AG04449 (cell line): ENCODE data around the gene CFI.

Experiments
- CTCF ChIA-PET: fragments of 350-600 bp; formaldehyde crosslinking; extraction: SDS; loops from one replicate; lab custom pipeline; 2021; ENCODE audit warnings: antibody characterized with exemption; lab: Yijun Ruan, JAX
- POLR2A ChIA-PET: fragments of 400-600, 350-600 bp; formaldehyde crosslinking; extraction: SDS; loops from one replicate; lab custom pipeline; 2020; ENCODE audit warnings: antibody characterized with exemption, inconsistent platforms; lab: Yijun Ruan, JAX
- DNase-seq: peaks from one replicate; pipeline ENCODE4 v3.0.0-alpha.2; 2010; ENCODE audit warnings: low read depth, low spot score
- H3K4me3 ChIP-seq: 2 replicates; pipeline ENCODE4 v1.5.1; 2011; ENCODE audit warnings: low read depth, mild to moderate bottlenecking, control low read depth, low read length
- CTCF ChIP-seq: IDR thresholded peaks from one replicate; pipeline ENCODE4 v1.5.1; 2011; ENCODE audit warnings: mild to moderate bottlenecking, moderate library complexity, low read length, control low read depth, inconsistent platforms; ENCODE audit not compliant: insufficient read depth; ENCODE audit errors: missing control alignments

The CFI gene

GRCh38 chr4:109809655-109810054, 7.9 kb upstream of the CFI start:
- TF ChIP-seq CTCF, result no peak
- ChIA-PET CTCF (interaction anchor here (1.3 kb wide), 1 partner anchor 17 kb away, joined by 3 read pairs; no protein-coding TSS in a partner anchor), POLR2A (no interaction called here)
- DNase-seq, result no peak
- no peak overlapping the region for H3K4me3 ChIP-seq

- POLR2A ChIA-PET, result interaction anchor here (0.6 kb wide), 1 partner anchor 244 kb away, joined by 5 read pairs; no protein-coding TSS in a partner anchor
Observed at GRCh38 chr4:109803924-109804571, 2.2 kb upstream of the CFI start.

GRCh38 chr4:109801099-109801789, 555 bp downstream of the CFI start:
- ChIA-PET CTCF (interaction anchor here (0.7 to 4.9 kb wide), 3 partner anchors 368 to 381 kb away, joined by 3 to 35 read pairs (median 4); partner anchors contain the start of gene SEC24B), POLR2A (no interaction called here)
- no peak overlapping the region for H3K4me3 ChIP-seq
- no peak for DNase-seq
- no peak for TF ChIP-seq CTCF

More at GRCh38 chr4:109803924-109804571, 2.2 kb upstream of the CFI start:
- DNase-seq, result no peak
- H3K4me3 ChIP-seq, result no peak overlapping the region
- TF ChIP-seq CTCF, result peak; percentile 28
- CTCF ChIA-PET, result interaction anchor here (0.7 to 4.9 kb wide), 8 partner anchors 8 to 381 kb away, joined by 3 to 35 read pairs (median 4); partner anchors contain the start of gene CASP6

- ChIA-PET POLR2A (interaction anchor here (0.6 kb wide), 1 partner anchor 366 kb away, joined by 3 read pairs; the partner anchor contains the start of gene SEC24B), CTCF (no interaction called here)
- no peak for DNase-seq
- H3K4me3 ChIP-seq, result no peak overlapping the region
- no peak for TF ChIP-seq CTCF
Observed at GRCh38 chr4:109798866-109799265, 2.9 kb downstream of the CFI start.

GRCh38 chr4:109795059-109795458, 6.7 kb downstream of the CFI start:
- POLR2A ChIA-PET, result no interaction called here
- no peak for TF ChIP-seq CTCF
- CTCF ChIA-PET, result interaction anchor here (0.8 kb wide), 1 partner anchor 8 kb away, joined by 3 read pairs; no protein-coding TSS in a partner anchor

GRCh38 chr4:109787807-109788206, 14.0 kb downstream of the CFI start:
- CTCF ChIA-PET, result no interaction called here
- no peak overlapping the region for H3K4me3 ChIP-seq
- TF ChIP-seq CTCF, result no peak
- POLR2A ChIA-PET, result no interaction called here
- no peak for DNase-seq

More at GRCh38 chr4:109795059-109795458, 6.7 kb downstream of the CFI start:
- no peak overlapping the region for H3K4me3 ChIP-seq
- DNase-seq, result no peak
